Hepatocyte (in vitro differentiated cells): ENCODE results near the gene MGMT.

Experiments
- CTCF ChIP-seq: fragments of 200-600 bp; sonication (generic); IDR thresholded peaks from 2 replicates; pipeline ENCODE4 v1.5.1; 2016; ENCODE audit warnings: antibody characterized with exemption, mild to moderate bottlenecking; ENCODE audit not compliant: poor library complexity
- EZH2 ChIP-seq: fragments of 200-600 bp; sonication (generic); IDR thresholded peaks from 2 replicates; pipeline ENCODE4 v1.6.1; 2016; ENCODE audit warnings: antibody characterized with exemption, mild to moderate bottlenecking, borderline replicate concordance

- TF ChIP-seq CTCF (no peak), EZH2 (no peak)
Observed at GRCh38 chr10:129628823-129629222, 161.8 kb downstream of the MGMT start.
